Activated T-cell treated with anti-CD3 and anti-CD28 coated beads, Interleukin-2, amount 50 U/mL, for 48 hours (primary cell): ENCODE results near the gene FCRLB.
"Not testable (repeated sequence)": the region's sequence is repeated elsewhere in the genome, so short reads cannot be mapped to it uniquely, and the experiment has no call there.

ENCODE experiments used
- DNase-seq, 2 experiments: peaks; one replicate each; pipeline ENCODE4 v3.0.0-alpha.2; 2020

Gene FCRLB

GRCh38 chr1:161747801-161748200 is 26.5 kb downstream of the FCRLB start:
- DNase-seq: no peak

GRCh38 chr1:161749509-161750407 is 28.4 kb downstream of the FCRLB start, which contains the start of gene DUSP12:
TSS of gene DUSP12 (plus strand) at chr1:161749786. CDS start at chr1:161749802, 16 bp downstream.
- DNase-seq: peak; percentile 90 to 92

GRCh38 chr1:161763522-161764098 is 42.3 kb downstream of the FCRLB start:
- peak; percentile 54 to 58 for DNase-seq

GRCh38 chr1:161766102-161766981 is 45.0 kb downstream of the FCRLB start, which contains the start of gene ATF6:
TSS of gene ATF6 (plus strand) at chr1:161766320. CDS start at chr1:161766361, 41 bp downstream.
- peak; percentile 88 to 90 for DNase-seq

- DNase-seq: no peak
Observed at GRCh38 chr1:161768461-161768860, 47.1 kb downstream of the FCRLB start.

- DNase-seq: no peak
Observed at GRCh38 chr1:161768986-161769672, 47.8 kb downstream of the FCRLB start.

GRCh38 chr1:161769673-161770045 is 48.3 kb downstream of the FCRLB start:
- not testable (repeated sequence) for DNase-seq

GRCh38 chr1:161770250-161770649 is 48.9 kb downstream of the FCRLB start:
- DNase-seq: no peak

- DNase-seq: no peak
Observed at GRCh38 chr1:161771161-161771560, 49.8 kb downstream of the FCRLB start.

- no peak for DNase-seq
Observed at GRCh38 chr1:161771973-161772372, 50.6 kb downstream of the FCRLB start.

- DNase-seq: no peak
Observed at GRCh38 chr1:161772397-161772796, 51.1 kb downstream of the FCRLB start.

- no peak for DNase-seq
Observed at GRCh38 chr1:161773791-161774190, 52.4 kb downstream of the FCRLB start.

- DNase-seq: no peak
Observed at GRCh38 chr1:161777261-161777660, 55.9 kb downstream of the FCRLB start.
